Measurements from ENCODE around the gene TXLNA.

The TXLNA gene

DNA sequence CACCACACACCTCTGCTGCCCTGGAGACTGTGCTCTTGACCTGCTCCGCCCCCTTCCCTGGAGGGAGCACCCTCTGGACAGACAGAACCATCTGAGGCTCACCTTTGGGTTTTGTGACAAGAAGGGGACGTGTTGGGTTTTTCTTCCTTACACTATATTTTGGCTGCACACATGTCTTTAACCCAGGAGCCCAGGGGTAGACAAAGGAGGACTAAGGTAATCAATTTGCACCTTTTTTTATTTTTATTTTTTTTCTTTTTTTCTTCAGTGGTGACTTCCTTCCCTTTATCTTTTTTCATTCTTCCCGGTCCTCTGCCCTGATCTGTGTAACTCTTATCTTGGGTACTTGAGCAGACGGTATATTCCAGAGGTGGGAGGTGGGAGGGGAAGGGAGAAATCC lies 8.5 kb upstream of the TXLNA start:
- TF ChIP-seq FOXP2 (optimal IDR thresholded peaks at IDR 0.05; ENCODE audit: borderline replicate concordance, extremely low read depth, extremely low read length, insufficient read depth): no peak
- no peak for TF ChIP-seq TAF1 (IDR thresholded peaks at IDR 0.05; ENCODE audit: borderline replicate concordance, insufficient read depth, low read length)
- no peak for TF ChIP-seq SIN3A (IDR thresholded peaks at IDR 0.05; ENCODE audit: borderline replicate concordance, insufficient read depth, low read length)

DNA sequence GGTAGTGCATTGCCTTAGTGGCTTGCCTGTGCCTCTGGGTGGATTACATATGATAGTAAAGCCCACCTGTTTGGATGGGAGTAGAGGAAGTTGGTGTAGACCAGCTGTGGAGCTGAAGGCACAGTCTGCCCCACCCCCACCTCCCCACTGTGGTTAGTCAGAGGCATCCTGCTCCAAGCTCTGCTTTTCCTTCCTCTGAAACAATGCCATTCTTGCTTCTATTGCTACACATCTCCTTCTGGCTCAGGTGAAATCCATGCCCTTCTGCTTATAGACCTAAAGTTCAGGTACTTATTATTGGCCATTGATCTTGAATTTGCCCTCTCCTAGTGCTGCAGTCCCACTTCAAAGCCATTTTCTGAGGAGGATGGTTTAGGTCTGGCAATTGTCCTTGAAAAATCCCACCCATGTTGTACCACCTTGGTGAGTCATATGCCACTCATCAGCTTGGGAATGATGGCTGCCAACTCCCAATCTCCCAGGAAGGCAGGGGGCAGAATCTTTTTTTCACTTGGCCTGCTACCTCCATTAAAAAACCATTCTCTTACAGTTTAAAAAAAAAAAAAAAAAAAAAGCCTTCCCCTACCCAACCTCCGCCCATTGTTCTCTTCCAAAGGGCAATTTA lies 6.7 kb upstream of the TXLNA start:
- TF ChIP-seq SIN3A (IDR thresholded peaks at IDR 0.05; ENCODE audit: borderline replicate concordance, insufficient read depth, low read length) (no peak), FOXP2 (optimal IDR thresholded peaks at IDR 0.05; ENCODE audit: borderline replicate concordance, extremely low read depth, extremely low read length, insufficient read depth) (no peak), POLR2AphosphoS5 (IDR thresholded peaks at IDR 0.05; ENCODE audit: low read depth, low read length) (no peak), TAF1 (IDR thresholded peaks at IDR 0.05; ENCODE audit: borderline replicate concordance, insufficient read depth, low read length) (no peak)
- TF ChIP-seq, protein P1, sequence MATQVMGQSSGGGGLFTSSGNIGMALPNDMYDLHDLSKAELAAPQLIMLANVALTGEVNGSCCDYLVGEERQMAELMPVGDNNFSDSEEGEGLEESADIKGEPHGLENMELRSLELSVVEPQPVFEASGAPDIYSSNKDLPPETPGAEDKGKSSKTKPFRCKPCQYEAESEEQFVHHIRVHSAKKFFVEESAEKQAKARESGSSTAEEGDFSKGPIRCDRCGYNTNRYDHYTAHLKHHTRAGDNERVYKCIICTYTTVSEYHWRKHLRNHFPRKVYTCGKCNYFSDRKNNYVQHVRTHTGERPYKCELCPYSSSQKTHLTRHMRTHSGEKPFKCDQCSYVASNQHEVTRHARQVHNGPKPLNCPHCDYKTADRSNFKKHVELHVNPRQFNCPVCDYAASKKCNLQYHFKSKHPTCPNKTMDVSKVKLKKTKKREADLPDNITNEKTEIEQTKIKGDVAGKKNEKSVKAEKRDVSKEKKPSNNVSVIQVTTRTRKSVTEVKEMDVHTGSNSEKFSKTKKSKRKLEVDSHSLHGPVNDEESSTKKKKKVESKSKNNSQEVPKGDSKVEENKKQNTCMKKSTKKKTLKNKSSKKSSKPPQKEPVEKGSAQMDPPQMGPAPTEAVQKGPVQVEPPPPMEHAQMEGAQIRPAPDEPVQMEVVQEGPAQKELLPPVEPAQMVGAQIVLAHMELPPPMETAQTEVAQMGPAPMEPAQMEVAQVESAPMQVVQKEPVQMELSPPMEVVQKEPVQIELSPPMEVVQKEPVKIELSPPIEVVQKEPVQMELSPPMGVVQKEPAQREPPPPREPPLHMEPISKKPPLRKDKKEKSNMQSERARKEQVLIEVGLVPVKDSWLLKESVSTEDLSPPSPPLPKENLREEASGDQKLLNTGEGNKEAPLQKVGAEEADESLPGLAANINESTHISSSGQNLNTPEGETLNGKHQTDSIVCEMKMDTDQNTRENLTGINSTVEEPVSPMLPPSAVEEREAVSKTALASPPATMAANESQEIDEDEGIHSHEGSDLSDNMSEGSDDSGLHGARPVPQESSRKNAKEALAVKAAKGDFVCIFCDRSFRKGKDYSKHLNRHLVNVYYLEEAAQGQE (IDR thresholded peaks at IDR 0.05; ENCODE audit: insufficient read depth in 1 of 2, low read depth in 2 of 2, low read length in 2 of 2): no peak

GRCh38 chr1:32178380-32179192 lies 889 bp upstream of the TXLNA start:
- TF ChIP-seq, protein P1 (IDR thresholded peaks at IDR 0.05; ENCODE audit: insufficient read depth in 1 of 2, low read depth in 2 of 2, low read length in 2 of 2): no peak
- no peak for TF ChIP-seq TAF1 (IDR thresholded peaks at IDR 0.05; ENCODE audit: borderline replicate concordance, insufficient read depth, low read length)
- no peak for TF ChIP-seq POLR2AphosphoS5 (IDR thresholded peaks at IDR 0.05; ENCODE audit: low read depth, low read length)

- TF ChIP-seq TAF1 (IDR thresholded peaks at IDR 0.05; ENCODE audit: borderline replicate concordance, insufficient read depth, low read length) (no peak), SIN3A (IDR thresholded peaks at IDR 0.05; ENCODE audit: borderline replicate concordance, insufficient read depth, low read length) (no peak), FOXP2 (optimal IDR thresholded peaks at IDR 0.05; ENCODE audit: borderline replicate concordance, extremely low read depth, extremely low read length, insufficient read depth) (no peak), POLR2AphosphoS5 (IDR thresholded peaks at IDR 0.05; ENCODE audit: low read depth, low read length) (no peak)
- TF ChIP-seq, protein P1 (IDR thresholded peaks at IDR 0.05; ENCODE audit: insufficient read depth in 1 of 2, low read depth in 2 of 2, low read length in 2 of 2): no peak
Observed at GRCh38 chr1:32179193-32179442, 357 bp upstream of the TXLNA start.

DNA sequence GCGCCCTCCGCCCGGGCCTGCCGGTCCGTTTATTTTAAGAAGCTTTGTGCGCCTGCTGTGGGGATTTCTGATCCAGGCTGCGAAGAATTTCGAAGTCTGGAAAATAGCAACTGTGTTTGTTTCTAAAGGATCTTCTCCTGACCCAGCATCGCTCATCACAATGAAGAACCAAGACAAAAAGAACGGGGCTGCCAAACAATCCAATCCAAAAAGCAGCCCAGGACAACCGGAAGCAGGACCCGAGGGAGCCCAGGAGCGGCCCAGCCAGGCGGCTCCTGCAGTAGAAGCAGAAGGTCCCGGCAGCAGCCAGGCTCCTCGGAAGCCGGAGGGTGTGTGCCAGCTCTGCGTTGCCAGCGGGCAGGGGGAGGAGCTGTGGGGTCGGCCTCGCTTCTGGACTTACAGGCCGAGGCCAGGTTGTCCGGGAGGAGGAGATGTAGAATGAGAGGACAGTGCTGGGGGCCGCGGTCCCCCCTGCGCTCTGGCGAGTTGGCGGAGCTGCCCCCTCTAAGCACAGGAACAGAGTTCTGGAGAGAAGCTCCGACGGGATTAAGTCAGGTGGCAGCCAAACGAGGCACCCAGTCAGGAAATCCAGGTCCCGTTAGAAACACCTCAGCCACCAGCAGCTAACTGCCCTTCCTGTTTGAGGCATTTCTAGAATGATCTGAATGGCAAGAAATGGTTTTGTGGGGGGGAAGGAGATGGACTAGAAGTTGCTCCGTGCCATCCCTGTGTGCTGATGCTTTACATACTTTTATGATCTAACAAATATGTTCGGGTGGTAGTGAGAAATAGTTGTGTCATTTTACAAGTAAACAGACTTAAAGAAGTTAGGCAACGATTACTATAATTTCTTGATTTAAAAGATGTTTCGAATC lies 948 bp downstream of the TXLNA start:
- TF ChIP-seq, protein P1 (IDR thresholded peaks at IDR 0.05; ENCODE audit: insufficient read depth in 1 of 2, low read depth in 2 of 2, low read length in 2 of 2): no peak
- TF ChIP-seq TAF1 (IDR thresholded peaks at IDR 0.05; ENCODE audit: borderline replicate concordance, insufficient read depth, low read length) (no peak), SIN3A (IDR thresholded peaks at IDR 0.05; ENCODE audit: borderline replicate concordance, insufficient read depth, low read length) (no peak), FOXP2 (optimal IDR thresholded peaks at IDR 0.05; ENCODE audit: borderline replicate concordance, extremely low read depth, extremely low read length, insufficient read depth) (no peak), POLR2AphosphoS5 (IDR thresholded peaks at IDR 0.05; ENCODE audit: low read depth, low read length) (no peak)

All from PFSK-1 (cell line).